Spleen (tissue), 11 donors: ENCODE measurements around the gene SMTN. TPM values are rescaled to one million over a fixed set of nuclear protein-coding genes. Genes with fewer than 3 reads are reported as not detected.
A peak's percentile ranks its signal among the peaks of the same experiment; 100 is the strongest.

Source experiments
- DNase-seq: peaks from one replicate; pipeline ENCODE4 v3.0.0-alpha.2; 2020
- H3K27ac ChIP-seq, 8 donors: fragments of 200-600 bp; sonication (generic) in 7 of 8; 1 replicate in 4 of 8; 2 replicates in 4 of 8; pipeline versions ENCODE4 v1.5.0 to v1.8.0; 2016 to 2021; ENCODE audit warnings: inconsistent platforms in 4 of 8, mild to moderate bottlenecking in 4 of 8, moderate library complexity in 1 of 8
- H3K27me3 ChIP-seq, 7 donors: fragments of 200-600 bp; sonication (generic) in 6 of 7; replicated peaks in 1 of 7; 1 replicate in 4 of 7; 2 replicates in 3 of 7; pipeline versions ENCODE4 v1.5.0 to v1.8.0; 2016 to 2021; ENCODE audit warnings: inconsistent platforms in 3 of 7, mild to moderate bottlenecking in 1 of 7
- H3K36me3 ChIP-seq, 6 donors: fragments of 200-600 bp; sonication (generic) in 5 of 6; 1 replicate in 4 of 6; 2 replicates in 2 of 6; pipeline versions ENCODE4 v1.5.0 to v1.8.0; 2016 to 2021; ENCODE audit warnings: inconsistent platforms in 2 of 6
- H3K4me1 ChIP-seq, 6 donors: fragments of 200-600 bp; sonication (generic) in 5 of 6; 1 replicate in 3 of 6; 2 replicates in 3 of 6; pipeline versions ENCODE4 v1.5.0 to v1.8.0; 2016 to 2021; ENCODE audit warnings: inconsistent platforms in 3 of 6
- H3K4me3 ChIP-seq, 8 donors: fragments of 200-600 bp; sonication (generic) in 7 of 8; 1 replicate in 4 of 8; 2 replicates in 4 of 8; pipeline versions ENCODE4 v1.5.0 to v1.8.0; 2016 to 2021; ENCODE audit warnings: inconsistent platforms in 4 of 8, mild to moderate bottlenecking in 4 of 8, moderate library complexity in 2 of 8
- H3K9me3 ChIP-seq, 8 donors: fragments of 200-600 bp; sonication (generic) in 7 of 8; 1 replicate in 4 of 8; 2 replicates in 4 of 8; pipeline versions ENCODE4 v1.5.0 to v1.8.0; 2016 to 2021; ENCODE audit warnings: inconsistent platforms in 4 of 8
- POLR2A ChIP-seq, 3 donors: fragments of 450-650 bp; IDR thresholded peaks; one replicate each; pipeline ENCODE4 v1.5.1; 2017; ENCODE audit warnings: antibody characterized with exemption in 3 of 3, mild to moderate bottlenecking in 1 of 3
- POLR2AphosphoS5 ChIP-seq, 3 donors: sonication (generic); formaldehyde crosslinking; IDR thresholded peaks; one replicate each; pipeline ENCODE4 v1.5.1; 2017; ENCODE audit warnings: antibody characterized with exemption in 3 of 3
- WGBS, 5 donors: extraction: QIAGEN DNeasy Blood & Tissue Kit in 3 of 5; methylation state at CpG; one replicate each; pipeline versions ENCODE4 v1.1.5 to v1.1.7; 2013 to 2018; 5-methylcytosine and 5-hydroxymethylcytosine counted together
- intact Hi-C: fragments of 100-400 bp; cut with DNase I; formaldehyde crosslinking; loops from one replicate; pipeline ENCODE4 v1.15.0; 2023; ENCODE audit warnings: low total_unique reads
- polyA plus RNA-seq, 3 donors: library from polyadenylated mRNA; stranded (reverse); fragments of 200-250 nt; gene quantifications; one replicate each; pipeline ENCODE4 v1.2.1, GENCODE V29; 2013
- total RNA-seq, 7 donors: library from RNA; depleted of rRNA in 3 of 7; stranded (reverse); fragments of >200 nt in 3 of 7; fragmentation: NEBNext Ultra II Directional in 4 of 7; extraction: Animal tissue kit (Norgen Biotek cat#: 25700) in 4 of 7; gene quantifications; one replicate each; pipeline versions ENCODE4 v1.1.0 to v1.2.1, GENCODE V29; 2016 to 2021
- TF ChIP-seq, protein P1 (sequence below), 11 experiments: fragments of 200-600 bp in 7 of 11; fragments of 450-650 bp in 4 of 11; sonication (generic) in 4 of 11; IDR thresholded peaks in 8 of 11; conservative IDR thresholded peaks in 3 of 11; 1 replicate in 7 of 11; 2 replicates in 4 of 11; pipeline versions ENCODE4 v1.4.0 to v1.8.0; 2016 to 2021; ENCODE audit warnings: antibody characterized with exemption in 11 of 11, inconsistent platforms in 4 of 11, mild to moderate bottlenecking in 1 of 11
- donor health status: healthy with polysubstance abuse.
- donor health status: DM: no; HTN: no; CAD: no; lungs with moderate emphysema.
- donor health status: DM: no; HTN: no; CAD: no.
- donor health status: Bipolar disorder and iron deficiency.
- donor health status: healthy.
- donor health status: DM: no; HTN: no; CAD: no.
- donor health status: DM: yes; HTN: yes; CAD: no.

SMTN gene
- total and polyA plus RNA-seq, 10 donors = 21.2 to 230 (median 158) TPM

DNA sequence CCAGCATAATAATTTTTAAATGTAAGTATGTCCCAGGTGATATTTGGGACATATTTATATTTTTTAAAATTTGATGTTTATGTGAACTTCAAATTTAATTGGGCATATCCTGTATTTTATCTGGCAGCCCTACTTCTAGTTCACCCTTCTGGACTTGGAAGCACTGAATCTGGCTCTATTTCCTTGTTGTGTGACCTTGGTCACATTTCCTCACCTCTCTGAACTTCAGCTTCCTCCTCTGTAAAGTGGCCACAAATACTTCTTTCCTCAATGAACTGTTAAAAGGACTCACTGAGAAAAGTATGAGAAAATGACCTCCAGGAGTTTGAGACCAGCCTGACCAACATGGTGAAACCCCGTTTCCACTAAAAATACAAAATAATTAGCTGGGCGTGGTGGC is 70.8 kb downstream of the SMTN start:
- intact Hi-C loops = no loop called here
- Histone ChIP-seq H3K27ac (no peak overlapping the region), H3K36me3 (no peaks in the 10 kb centered on the region), H3K4me3 (no peak overlapping the region), H3K27me3 (no peaks in the 10 kb centered on the region), H3K9me3 (peaks cover 0 to 9% (median 0%) of the 10 kb centered on the region in 8 donors), H3K4me1 (peaks cover 0 to 17% (median 5%) of the 10 kb centered on the region in 6 donors)
- 65 to 96% (median 79%) methylated on average over 2 of the region's 2 CpGs for WGBS, 5 donors
- TF ChIP-seq POLR2AphosphoS5 (IDR thresholded peaks at IDR 0.05) = no peak
- TF ChIP-seq POLR2A (IDR thresholded peaks at IDR 0.05) = no peak
- TF ChIP-seq, protein P1, sequence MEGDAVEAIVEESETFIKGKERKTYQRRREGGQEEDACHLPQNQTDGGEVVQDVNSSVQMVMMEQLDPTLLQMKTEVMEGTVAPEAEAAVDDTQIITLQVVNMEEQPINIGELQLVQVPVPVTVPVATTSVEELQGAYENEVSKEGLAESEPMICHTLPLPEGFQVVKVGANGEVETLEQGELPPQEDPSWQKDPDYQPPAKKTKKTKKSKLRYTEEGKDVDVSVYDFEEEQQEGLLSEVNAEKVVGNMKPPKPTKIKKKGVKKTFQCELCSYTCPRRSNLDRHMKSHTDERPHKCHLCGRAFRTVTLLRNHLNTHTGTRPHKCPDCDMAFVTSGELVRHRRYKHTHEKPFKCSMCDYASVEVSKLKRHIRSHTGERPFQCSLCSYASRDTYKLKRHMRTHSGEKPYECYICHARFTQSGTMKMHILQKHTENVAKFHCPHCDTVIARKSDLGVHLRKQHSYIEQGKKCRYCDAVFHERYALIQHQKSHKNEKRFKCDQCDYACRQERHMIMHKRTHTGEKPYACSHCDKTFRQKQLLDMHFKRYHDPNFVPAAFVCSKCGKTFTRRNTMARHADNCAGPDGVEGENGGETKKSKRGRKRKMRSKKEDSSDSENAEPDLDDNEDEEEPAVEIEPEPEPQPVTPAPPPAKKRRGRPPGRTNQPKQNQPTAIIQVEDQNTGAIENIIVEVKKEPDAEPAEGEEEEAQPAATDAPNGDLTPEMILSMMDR (IDR thresholded peaks at IDR 0.05 in 8 of 11, conservative IDR thresholded peaks at IDR 0.05 in 3 of 11) = peak in 1 of 11 experiments; percentile 4
- no peak for DNase-seq

DNA sequence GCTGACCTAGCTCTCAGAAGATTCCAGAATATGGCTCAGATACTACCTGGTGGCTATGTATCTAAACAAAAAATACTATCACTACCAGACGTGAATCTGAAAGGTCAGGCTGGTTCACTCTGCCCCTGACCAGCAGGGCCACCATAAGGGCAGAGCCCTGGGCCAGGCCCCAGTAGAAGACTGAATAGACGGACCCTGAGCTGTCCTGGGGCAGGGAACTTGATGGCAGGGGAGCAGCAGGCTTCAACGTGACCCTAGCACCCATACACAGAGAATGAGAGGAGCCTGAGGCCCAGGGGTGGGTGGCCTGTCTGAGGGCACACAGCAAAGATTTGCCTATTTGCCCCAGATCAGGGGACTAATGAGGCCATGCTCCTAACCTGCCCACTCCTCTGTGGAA is 72.2 kb downstream of the SMTN start:
- Histone ChIP-seq H3K9me3 (no peaks in the 10 kb centered on the region), H3K4me3 (no peak overlapping the region), H3K27ac (no peak overlapping the region), H3K36me3 (no peaks in the 10 kb centered on the region), H3K4me1 (peaks cover 0 to 17% (median 5%) of the 10 kb centered on the region in 6 donors), H3K27me3 (no peaks in the 10 kb centered on the region)
- TF ChIP-seq, protein P1 (IDR thresholded peaks at IDR 0.05 in 8 of 11, conservative IDR thresholded peaks at IDR 0.05 in 3 of 11) = no peak
- TF ChIP-seq POLR2AphosphoS5 (IDR thresholded peaks at IDR 0.05) (no peak), POLR2A (IDR thresholded peaks at IDR 0.05) (no peak)
- no peak for DNase-seq
- WGBS, 5 donors = 78 to 93% (median 80%) methylated on average over 3 of the region's 3 CpGs
- intact Hi-C loops = no loop called here

Other genes starting within 250 kb of the SMTN start
- gene MORC2, start 112.5 kb upstream of the SMTN start, total RNA-seq = 10 to 100 TPM; 18.2 to 24.4 (median 21.0) TPM
- gene MORC2, start 112.5 kb upstream of the SMTN start, polyA plus RNA-seq = 10 to 100 TPM; 19.2 to 24.7 (median 24.5) TPM
- gene TUG1, start 112.1 kb upstream of the SMTN start, total RNA-seq = 100 to 1,000 TPM in 2 of 7 donors, 10 to 100 TPM in 5; 62.1 to 127 (median 91.0) TPM
- gene TUG1, start 112.1 kb upstream of the SMTN start, polyA plus RNA-seq = 10 to 100 TPM; 23.3 to 35.2 (median 24.3) TPM
- 10 to 100 TPM; 47.0 to 74.4 (median 66.7) TPM for gene SELENOM, start 26.2 kb downstream of the SMTN start, total RNA-seq
- 100 to 1,000 TPM; 119 to 151 (median 138) TPM for gene SELENOM, start 26.2 kb downstream of the SMTN start, polyA plus RNA-seq
- gene INPP5J, start 41.6 kb downstream of the SMTN start, total RNA-seq = under 1 TPM in 5 of 7 donors, not detected in 2; 0.23 to 0.87 (median 0.60) TPM
- gene INPP5J, start 41.6 kb downstream of the SMTN start, polyA plus RNA-seq = under 1 TPM; 0.14 to 0.51 (median 0.33) TPM
- gene PLA2G3, start 59.2 kb downstream of the SMTN start, total RNA-seq = not detected
- not detected for gene PLA2G3, start 59.2 kb downstream of the SMTN start, polyA plus RNA-seq
- 10 to 100 TPM; 22.6 to 28.5 (median 25.7) TPM for gene RNF185, start 78.9 kb downstream of the SMTN start, total RNA-seq
- gene RNF185, start 78.9 kb downstream of the SMTN start, polyA plus RNA-seq = 10 to 100 TPM; 12.4 to 19.3 (median 12.5) TPM
- gene LIMK2, start 131.0 kb downstream of the SMTN start, total RNA-seq = 100 to 1,000 TPM in 3 of 7 donors, 10 to 100 TPM in 4; 51.6 to 182 (median 78.1) TPM
- 10 to 100 TPM in 2 of 3 donors, 1 to 10 TPM in 1; 6.1 to 15.2 (median 11.0) TPM for gene LIMK2, start 131.0 kb downstream of the SMTN start, polyA plus RNA-seq
- gene PIK3IP1, start 211.2 kb downstream of the SMTN start, total RNA-seq = 100 to 1,000 TPM in 5 of 7 donors, 10 to 100 TPM in 2; 36.6 to 152 (median 104) TPM
- gene PIK3IP1, start 211.2 kb downstream of the SMTN start, polyA plus RNA-seq = 10 to 100 TPM; 36.1 to 94.7 (median 40.6) TPM